DOHH2 (cell line): Measurements from ENCODE around the gene ARL6IP4.

Source experiments
- H3F3A ChIP-seq: fragments of 200-600 bp; sonication (generic), shearing (Covaris generic); 2 replicates; pipeline ENCODE4 v1.6.0; 2016; ENCODE audit warnings: antibody characterized with exemption, mild to moderate bottlenecking; ENCODE audit not compliant: control insufficient read depth, insufficient read depth
- H3K27ac ChIP-seq: fragments of 200-600 bp; sonication (generic); 2 replicates; pipeline ENCODE4 v1.5.1; 2014; ENCODE audit warnings: low read depth, mild to moderate bottlenecking, low read length, moderate library complexity
- H3K27me3 ChIP-seq: fragments of 200-600 bp; sonication (generic); 2 replicates; pipeline ENCODE4 v1.6.1; 2014; ENCODE audit warnings: mild to moderate bottlenecking, low read length, mixed read lengths; ENCODE audit not compliant: control insufficient read depth
- H3K36me3 ChIP-seq: fragments of 200-600 bp; sonication (generic); 2 replicates; pipeline ENCODE4 v1.6.1; 2014; ENCODE audit warnings: mild to moderate bottlenecking, low read length, moderate library complexity, mixed read lengths; ENCODE audit not compliant: control insufficient read depth
- H3K4me1 ChIP-seq: fragments of 200-600 bp; sonication (generic); 2 replicates; pipeline ENCODE4 v1.6.1; 2014; ENCODE audit warnings: mild to moderate bottlenecking, low read length, mixed read lengths; ENCODE audit not compliant: control insufficient read depth
- H3K4me2 ChIP-seq: fragments of 200-600 bp; sonication (generic); 2 replicates; pipeline ENCODE4 v1.6.0; 2014; ENCODE audit warnings: mild to moderate bottlenecking, low read length, moderate library complexity
- H3K4me3 ChIP-seq: fragments of 200-600 bp; sonication (generic); 2 replicates; pipeline ENCODE4 v1.5.1; 2014; ENCODE audit warnings: mild to moderate bottlenecking, low read length, mixed read lengths
- H3K79me2 ChIP-seq: fragments of 200-600 bp; sonication (generic); 2 replicates; pipeline ENCODE4 v1.6.1; 2014; ENCODE audit warnings: mild to moderate bottlenecking, low read length, mixed read lengths; ENCODE audit not compliant: control insufficient read depth
- H3K9me2 ChIP-seq: fragments of 200-600 bp; sonication (generic); replicated peaks from 2 replicates; pipeline ENCODE4 v1.6.1; 2014; ENCODE audit warnings: mild to moderate bottlenecking, low read length, mixed read lengths; ENCODE audit not compliant: control insufficient read depth
- H3K9me3 ChIP-seq: fragments of 200-600 bp; sonication (generic); 2 replicates; pipeline ENCODE4 v1.6.1; 2014; ENCODE audit warnings: antibody characterized with exemption, low read length, mixed read lengths; ENCODE audit not compliant: control insufficient read depth, insufficient read depth
- H4K20me1 ChIP-seq: fragments of 200-600 bp; sonication (generic); 2 replicates; pipeline ENCODE4 v1.6.0; 2014; ENCODE audit warnings: low read depth, mild to moderate bottlenecking, antibody characterized with exemption, low read length, moderate library complexity; ENCODE audit not compliant: control insufficient read depth, insufficient read depth
- EZH2phosphoT487 ChIP-seq: fragments of 200-600 bp; sonication (generic); IDR thresholded peaks from 2 replicates; pipeline ENCODE4 v1.6.1; 2017; ENCODE audit warnings: borderline replicate concordance, mild to moderate bottlenecking, antibody characterized with exemption, low read length, moderate library complexity, mixed read lengths
- TF ChIP-seq, protein P1 (sequence below): fragments of 200-600 bp; sonication (generic); IDR thresholded peaks from one replicate; pipeline ENCODE4 v1.5.1; 2014; ENCODE audit warnings: antibody characterized with exemption, mild to moderate bottlenecking, low read depth, low read length; ENCODE audit not compliant: poor library complexity, severe bottlenecking

Gene ARL6IP4

DNA sequence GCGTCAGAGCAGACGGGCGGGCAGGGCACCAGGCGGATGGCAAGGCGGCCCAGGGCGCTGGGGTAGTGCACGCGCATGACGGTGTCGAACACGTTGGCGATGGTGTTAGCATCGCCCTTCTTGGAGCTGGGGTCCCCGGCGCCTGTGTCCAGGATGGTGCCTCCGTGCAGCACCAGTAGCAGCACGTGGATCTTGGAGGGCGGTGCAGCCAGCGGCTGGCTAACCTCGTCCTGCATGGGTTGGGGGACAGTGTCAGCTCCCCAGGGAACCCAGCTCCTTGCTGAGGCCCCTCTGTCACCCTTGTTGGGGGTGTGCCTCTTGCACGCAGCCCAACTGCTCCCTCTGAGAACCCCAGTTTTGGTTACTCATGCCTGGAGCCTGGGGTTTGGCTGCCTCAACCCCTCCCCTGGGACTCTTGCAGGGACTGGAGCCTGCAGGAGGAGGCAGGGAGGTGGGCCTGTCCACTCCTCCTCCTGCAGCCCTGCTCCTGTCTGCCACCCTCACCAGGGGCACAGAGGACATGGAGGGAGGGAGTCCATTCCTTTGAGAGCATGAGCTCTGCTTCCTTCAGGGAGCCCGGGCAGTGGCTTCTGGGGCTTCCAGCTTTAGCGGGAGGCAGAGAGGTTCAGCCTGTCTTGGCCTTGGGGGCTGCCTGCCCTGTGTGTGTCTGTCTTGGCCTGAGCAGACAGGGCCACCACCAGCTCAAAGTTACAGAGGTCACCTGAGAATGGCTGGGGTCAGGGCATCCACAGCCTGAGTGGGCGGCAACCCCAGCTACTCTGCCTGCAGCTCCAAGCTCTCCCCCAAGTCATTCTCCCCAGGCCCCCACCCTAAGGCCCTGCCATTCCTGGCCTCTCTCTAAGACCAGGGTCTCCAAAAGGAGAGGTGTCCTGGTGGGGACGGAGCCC lies 17.1 kb downstream of the ARL6IP4 start:
- Histone ChIP-seq H3K9me3 (no peaks in the 10 kb centered on the region), H3K36me3 (no peaks in the 10 kb centered on the region), H3K27me3 (no peaks in the 10 kb centered on the region), H3K9me2 (no peaks in the 10 kb centered on the region), H3K27ac (no peak overlapping the region), H3K79me2 (no peaks in the 10 kb centered on the region), H3K4me1 (no peaks in the 10 kb centered on the region), H3F3A (no peaks in the 10 kb centered on the region), H3K4me3 (no peak overlapping the region), H4K20me1 (no peaks in the 10 kb centered on the region), H3K4me2 (no peak overlapping the region)
- no peak for TF ChIP-seq EZH2phosphoT487
- TF ChIP-seq, protein P1, sequence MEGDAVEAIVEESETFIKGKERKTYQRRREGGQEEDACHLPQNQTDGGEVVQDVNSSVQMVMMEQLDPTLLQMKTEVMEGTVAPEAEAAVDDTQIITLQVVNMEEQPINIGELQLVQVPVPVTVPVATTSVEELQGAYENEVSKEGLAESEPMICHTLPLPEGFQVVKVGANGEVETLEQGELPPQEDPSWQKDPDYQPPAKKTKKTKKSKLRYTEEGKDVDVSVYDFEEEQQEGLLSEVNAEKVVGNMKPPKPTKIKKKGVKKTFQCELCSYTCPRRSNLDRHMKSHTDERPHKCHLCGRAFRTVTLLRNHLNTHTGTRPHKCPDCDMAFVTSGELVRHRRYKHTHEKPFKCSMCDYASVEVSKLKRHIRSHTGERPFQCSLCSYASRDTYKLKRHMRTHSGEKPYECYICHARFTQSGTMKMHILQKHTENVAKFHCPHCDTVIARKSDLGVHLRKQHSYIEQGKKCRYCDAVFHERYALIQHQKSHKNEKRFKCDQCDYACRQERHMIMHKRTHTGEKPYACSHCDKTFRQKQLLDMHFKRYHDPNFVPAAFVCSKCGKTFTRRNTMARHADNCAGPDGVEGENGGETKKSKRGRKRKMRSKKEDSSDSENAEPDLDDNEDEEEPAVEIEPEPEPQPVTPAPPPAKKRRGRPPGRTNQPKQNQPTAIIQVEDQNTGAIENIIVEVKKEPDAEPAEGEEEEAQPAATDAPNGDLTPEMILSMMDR, result no peak

DNA sequence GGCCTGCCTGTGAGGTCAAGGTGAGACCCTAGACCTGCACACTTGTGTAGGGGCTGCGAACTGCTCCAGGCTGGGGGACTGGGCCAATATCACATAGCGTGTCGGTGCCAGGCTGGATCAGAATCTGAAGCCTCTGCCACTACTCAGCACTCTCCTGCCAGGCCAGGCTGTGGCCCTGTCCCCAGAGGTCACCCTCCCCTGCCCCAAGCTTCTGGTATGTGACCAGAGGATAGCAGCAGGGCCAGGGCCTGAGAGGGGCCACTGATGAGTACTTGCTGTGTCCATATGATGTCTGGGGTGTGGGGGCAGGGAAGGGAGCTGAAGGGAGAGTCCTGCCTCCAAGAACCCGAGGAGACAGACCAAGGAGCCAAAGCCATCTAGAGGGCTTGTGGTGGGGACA lies 17.8 kb downstream of the ARL6IP4 start:
- H4K20me1 ChIP-seq, result no peaks in the 10 kb centered on the region
- no peak overlapping the region for H3K4me3 ChIP-seq
- H3K27me3 ChIP-seq, result no peaks in the 10 kb centered on the region
- TF ChIP-seq EZH2phosphoT487, result no peak
- TF ChIP-seq, protein P1, result no peak
- no peaks in the 10 kb centered on the region for H3K36me3 ChIP-seq
- H3K4me1 ChIP-seq, result no peaks in the 10 kb centered on the region
- no peak overlapping the region for H3K4me2 ChIP-seq
- no peak overlapping the region for H3K27ac ChIP-seq
- H3F3A ChIP-seq, result no peaks in the 10 kb centered on the region
- H3K9me2 ChIP-seq, result no peaks in the 10 kb centered on the region
- no peaks in the 10 kb centered on the region for H3K79me2 ChIP-seq
- H3K9me3 ChIP-seq, result no peaks in the 10 kb centered on the region

DNA sequence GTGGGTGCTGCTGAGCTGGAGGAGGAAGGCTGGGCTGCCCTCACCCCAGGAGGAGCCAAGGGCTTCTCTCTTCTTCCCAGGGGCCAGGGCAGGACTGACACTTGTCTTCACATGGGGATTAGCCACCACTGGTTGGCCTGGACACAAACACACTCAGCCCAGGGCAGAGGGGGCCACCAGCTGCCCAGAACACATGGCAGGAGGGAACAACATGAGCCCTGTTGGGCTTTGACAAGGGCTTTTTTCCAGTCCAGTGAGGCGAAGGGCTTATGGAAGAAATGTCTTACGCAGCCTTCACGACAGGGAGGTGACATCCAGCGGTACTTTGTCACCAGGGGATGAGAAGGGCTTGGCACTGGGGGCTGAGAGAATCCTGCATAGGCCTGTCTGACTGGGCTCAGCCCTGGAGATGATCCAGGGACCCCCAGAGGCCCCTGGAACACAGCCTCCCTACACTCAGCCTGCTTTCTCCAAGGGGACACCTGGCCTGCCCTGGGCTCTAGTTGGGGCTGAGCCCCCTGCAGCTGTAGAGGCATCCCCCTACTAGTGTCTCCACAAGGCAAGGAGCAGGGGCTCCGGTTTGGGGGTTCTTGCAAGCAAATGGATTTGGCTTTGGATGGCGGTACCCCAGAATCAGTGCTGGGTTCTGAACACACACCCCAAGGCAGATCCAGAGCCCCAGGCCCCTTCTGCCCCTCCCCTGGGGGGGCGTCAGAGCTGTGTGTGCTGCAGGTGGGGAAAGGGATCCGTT lies 18.9 kb downstream of the ARL6IP4 start:
- H3K36me3 ChIP-seq, result no peaks in the 10 kb centered on the region
- H3K4me2 ChIP-seq, result no peak overlapping the region
- H3K27me3 ChIP-seq, result no peaks in the 10 kb centered on the region
- no peak overlapping the region for H3K4me3 ChIP-seq
- H3K79me2 ChIP-seq, result no peaks in the 10 kb centered on the region
- no peaks in the 10 kb centered on the region for H3K9me3 ChIP-seq
- TF ChIP-seq, protein P1, result no peak
- no peak for TF ChIP-seq EZH2phosphoT487
- no peaks in the 10 kb centered on the region for H3K9me2 ChIP-seq
- no peaks in the 10 kb centered on the region for H3F3A ChIP-seq
- no peak overlapping the region for H3K27ac ChIP-seq
- H3K4me1 ChIP-seq, result no peaks in the 10 kb centered on the region
- H4K20me1 ChIP-seq, result no peaks in the 10 kb centered on the region
